Fibroblast of gingiva (primary cell): Measurements from ENCODE around the gene SLC35D3.
"Not testable (repeated sequence)": the region's sequence is repeated elsewhere in the genome, so short reads cannot be mapped to it uniquely, and the experiment has no call there.

ENCODE experiments used
- DNase-seq: peaks from one replicate; pipeline ENCODE4 v3.0.0-alpha.2; 2011; ENCODE audit warnings: low read depth

Gene SLC35D3

GRCh38 chr6:136923116-136923953, 1.2 kb downstream of the SLC35D3 start:
- DNase-seq, result no peak

DNA sequence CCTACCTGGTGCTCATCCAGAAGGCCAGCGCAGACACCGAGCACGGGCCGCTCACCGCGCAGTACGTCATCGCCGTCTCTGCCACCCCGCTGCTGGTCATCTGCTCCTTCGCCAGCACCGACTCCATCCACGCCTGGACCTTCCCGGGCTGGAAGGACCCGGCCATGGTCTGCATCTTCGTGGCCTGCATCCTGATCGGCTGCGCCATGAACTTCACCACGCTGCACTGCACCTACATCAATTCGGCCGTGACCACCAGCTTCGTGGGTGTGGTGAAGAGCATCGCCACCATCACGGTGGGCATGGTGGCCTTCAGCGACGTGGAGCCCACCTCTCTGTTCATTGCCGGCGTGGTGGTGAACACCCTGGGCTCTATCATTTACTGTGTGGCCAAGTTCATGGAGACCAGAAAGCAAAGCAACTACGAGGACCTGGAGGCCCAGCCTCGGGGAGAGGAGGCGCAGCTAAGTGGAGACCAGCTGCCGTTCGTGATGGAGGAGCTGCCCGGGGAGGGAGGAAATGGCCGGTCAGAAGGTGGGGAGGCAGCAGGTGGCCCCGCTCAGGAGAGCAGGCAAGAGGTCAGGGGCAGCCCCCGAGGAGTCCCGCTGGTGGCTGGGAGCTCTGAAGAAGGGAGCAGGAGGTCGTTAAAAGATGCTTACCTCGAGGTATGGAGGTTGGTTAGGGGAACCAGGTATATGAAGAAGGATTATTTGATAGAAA, 2.0 kb downstream of the SLC35D3 start:
- no peak for DNase-seq

DNA sequence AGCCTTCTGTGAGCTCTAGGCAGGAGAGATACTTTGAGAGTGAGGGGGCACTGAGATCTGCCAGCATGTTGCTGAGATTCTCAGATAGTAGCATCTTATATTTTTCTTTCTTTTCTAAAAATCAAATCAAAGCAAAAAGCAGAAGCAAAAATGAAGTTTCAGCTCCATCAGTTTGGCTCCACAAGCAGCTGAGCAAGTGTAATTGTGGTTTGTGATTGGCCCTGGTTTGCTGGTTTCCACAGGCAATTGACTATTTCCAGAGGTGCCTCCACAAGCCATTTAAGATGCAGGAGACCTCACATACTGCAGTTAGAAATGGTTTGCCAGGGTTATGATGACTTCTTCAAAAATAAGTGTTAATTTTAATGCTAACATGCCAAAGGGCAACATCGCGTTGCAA, 4.3 kb downstream of the SLC35D3 start:
- no peak for DNase-seq

DNA sequence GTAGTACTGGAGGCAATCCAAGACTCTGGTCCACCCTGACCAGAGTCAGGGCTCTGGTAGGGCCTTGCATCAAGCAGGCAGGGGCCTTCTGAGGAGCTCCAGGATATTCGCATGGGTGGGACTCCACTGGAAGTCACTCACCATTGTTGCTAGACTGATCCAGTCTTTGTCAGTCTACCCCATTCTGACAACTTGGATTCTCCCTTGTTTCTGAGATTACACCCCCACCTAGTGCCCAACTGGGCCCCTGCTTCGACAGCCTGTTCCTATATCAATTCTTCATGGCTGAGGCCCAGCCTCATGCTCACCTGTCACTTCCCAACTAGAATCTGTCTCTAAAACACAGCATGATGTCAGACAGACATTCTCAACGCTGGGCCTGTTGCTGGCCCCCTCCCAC, 5.2 kb downstream of the SLC35D3 start:
- DNase-seq, result no peak

DNA sequence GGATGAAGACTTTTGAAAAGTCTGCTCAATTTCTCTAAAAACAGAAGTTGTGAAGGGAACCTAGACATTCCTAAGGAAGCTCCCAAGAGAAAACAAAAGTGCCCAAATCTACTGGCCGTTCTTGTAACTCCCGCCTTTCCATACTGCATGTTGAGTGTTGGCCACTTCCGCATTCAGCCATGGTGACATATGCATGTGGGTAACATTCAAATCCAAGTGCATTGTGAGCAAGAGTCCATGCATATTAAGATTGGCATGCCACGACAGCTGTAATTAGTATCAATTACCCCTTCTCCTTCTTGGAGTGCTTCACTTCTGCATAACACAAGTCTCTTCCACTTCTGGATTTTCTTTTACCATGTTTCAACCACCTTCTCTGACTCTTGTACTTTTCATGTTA, 8.4 kb downstream of the SLC35D3 start:
- no peak for DNase-seq

DNA sequence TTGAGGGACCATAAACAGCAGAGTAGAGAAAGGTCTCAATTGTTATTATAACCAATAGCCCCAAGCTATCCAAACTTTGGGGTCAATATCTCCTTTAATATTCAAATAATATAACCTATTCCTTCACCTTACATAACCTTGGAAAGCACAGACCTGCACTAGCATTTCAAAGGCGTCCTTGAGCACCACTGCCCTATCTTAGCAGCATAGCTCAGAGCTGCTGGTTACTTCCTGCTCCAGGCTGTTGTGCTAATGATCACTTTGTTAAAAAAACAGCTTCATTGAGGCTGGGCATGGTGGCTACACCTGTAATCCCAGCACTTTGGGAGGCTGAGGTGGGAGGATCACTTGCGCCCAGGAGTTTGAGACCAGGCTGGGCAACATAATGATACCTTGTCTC, 10.5 kb downstream of the SLC35D3 start:
- DNase-seq, result no peak

DNA sequence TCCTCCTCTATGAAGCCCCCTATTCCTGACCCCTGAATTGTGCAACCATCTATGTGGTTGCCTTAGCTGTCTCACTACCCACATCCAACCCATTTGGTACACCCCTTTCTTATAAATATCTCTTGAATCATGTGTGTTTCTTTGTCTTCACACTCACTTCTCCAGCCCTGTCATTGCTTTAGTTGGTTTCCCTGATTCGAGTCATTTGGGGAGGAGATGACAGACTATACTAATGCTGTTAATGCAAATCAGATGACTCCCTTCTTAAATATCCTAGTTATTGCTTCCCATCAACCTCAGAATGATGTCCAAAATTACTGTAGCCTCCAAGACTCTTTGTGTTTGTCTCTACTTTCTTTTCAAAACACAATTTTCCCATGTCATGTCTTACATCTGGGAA, 23.0 kb downstream of the SLC35D3 start:
- no peak for DNase-seq

GRCh38 chr6:136945711-136946121, 23.6 kb downstream of the SLC35D3 start:
- DNase-seq, result no peak

- DNase-seq, result no peak
These were observed 24.9 kb downstream of the SLC35D3 start for GRCh38 chr6:136947037-136947436.

- DNase-seq, result not testable (repeated sequence)
These were observed 27.9 kb downstream of the SLC35D3 start for GRCh38 chr6:136949957-136950356.

GRCh38 chr6:136950436-136951126, 28.5 kb downstream of the SLC35D3 start:
- no peak for DNase-seq

- no peak for DNase-seq
These were observed 30.7 kb downstream of the SLC35D3 start for GRCh38 chr6:136952714-136953260.

GRCh38 chr6:136955123-136955522, 33.0 kb downstream of the SLC35D3 start:
- no peak for DNase-seq

DNA sequence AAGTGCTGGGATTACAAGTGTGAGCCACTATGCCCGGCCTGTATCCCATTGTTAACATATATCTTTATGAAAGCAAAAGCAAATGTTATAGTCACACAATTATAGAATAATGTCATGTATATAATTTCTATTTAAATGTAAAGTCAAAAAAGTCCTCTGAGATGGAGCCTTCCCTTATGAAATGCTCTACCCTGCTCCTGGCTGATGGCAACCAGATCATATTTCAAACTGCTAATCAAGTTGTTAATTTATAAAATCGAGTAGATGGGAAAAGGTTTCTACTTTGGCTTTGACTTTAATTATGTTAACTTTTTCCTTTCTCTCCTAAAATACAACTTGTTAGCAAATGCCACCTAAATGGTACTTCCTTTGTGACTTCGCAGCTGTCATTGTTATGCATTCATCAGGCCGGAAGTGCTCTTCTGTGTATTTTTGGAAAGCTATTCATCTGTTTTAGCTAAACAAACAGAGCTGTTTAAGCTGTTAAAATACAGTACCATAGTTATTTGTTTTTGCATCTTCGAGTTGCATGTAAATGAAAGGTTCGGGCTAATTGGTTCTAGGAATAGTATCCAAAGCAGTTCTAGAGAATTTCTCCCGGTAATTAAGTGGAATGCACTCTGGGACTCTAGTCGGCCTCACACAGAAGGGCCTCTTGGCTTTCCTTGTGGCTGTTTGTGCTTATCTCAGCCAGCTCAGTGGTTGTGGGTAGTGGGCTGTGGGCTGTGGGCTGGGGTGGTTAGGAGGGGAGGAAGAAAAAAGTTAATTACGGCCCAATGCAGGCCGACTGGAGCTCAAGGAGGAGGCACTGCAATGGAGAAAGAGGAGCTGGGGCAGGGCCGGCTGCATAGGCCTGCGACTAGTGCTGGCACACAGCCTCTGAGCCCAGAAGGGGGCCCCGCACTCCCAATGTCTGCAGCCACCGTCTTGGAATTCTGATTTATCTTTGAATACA, 34.8 kb downstream of the SLC35D3 start:
- no peak for DNase-seq

- DNase-seq, result no peak
These were observed 36.1 kb downstream of the SLC35D3 start for GRCh38 chr6:136958168-136958567.

DNA sequence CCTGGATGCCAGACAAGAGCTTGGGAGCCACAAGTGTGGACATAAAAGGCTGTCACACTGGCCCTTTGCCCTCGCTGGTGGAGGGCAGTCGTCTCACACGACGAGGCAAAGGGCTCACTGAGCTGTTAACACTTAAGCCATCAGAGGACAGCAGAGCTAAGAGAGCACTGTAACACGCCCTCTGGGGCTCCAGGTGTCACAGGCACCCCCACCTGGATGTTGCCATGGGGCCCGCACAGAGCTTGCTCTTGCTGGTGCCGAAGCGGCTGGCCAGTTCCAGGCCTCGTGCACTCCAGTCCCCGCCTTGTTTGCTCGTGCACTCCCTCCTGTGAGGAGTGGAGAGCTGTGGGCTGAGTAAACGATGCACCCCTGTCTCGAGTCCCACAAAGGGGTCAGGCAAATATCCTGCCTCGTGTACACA, 37.4 kb downstream of the SLC35D3 start:
- DNase-seq, result no peak

- not testable (repeated sequence) for DNase-seq
These were observed 37.8 kb downstream of the SLC35D3 start for GRCh38 chr6:136959935-136960334.

DNA sequence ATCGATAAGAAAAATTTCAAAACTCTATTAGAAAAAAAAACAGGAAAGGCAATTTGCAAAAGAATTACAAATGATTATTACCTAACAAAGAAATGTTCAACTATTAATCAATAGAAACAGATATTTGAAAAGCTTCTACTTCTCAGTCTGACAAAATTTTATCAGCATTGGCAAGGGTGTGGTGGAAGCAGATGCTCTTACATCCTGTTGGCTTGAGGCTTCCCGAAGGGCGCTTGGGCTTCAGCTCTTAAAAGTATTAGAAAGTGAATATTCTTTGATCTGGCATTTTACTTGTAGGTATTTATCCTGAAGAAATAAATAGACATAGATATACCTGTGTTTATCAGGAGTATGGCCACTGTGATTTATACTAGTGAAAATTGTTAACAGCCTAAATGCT, 38.7 kb downstream of the SLC35D3 start:
- DNase-seq, result no peak

DNA sequence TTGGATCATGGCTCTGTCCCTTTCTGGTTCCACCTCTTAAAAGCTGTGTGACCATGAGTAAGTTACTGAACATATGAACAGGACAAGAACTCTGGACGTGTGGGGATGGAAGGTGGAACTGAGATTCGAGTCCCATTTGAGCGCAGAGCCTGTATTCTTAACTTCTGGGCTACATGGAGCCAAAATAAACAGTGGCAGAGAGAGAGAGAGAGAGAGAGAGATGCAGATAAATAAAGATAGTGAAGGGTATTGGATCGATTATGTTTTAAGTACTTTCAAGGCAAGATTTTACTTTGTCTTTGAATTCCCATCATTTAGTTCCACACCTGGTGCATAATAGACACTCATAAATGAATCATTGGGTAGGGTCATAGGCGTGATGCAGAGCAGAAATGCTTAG, 39.7 kb downstream of the SLC35D3 start:
- DNase-seq, result no peak

- DNase-seq, result no peak
These were observed 40.6 kb downstream of the SLC35D3 start for GRCh38 chr6:136962661-136963060.

GRCh38 chr6:136963259-136963658, 41.2 kb downstream of the SLC35D3 start:
- no peak for DNase-seq
